K562 (cell line): ENCODE measurements around the gene HAUS5. TPM values are rescaled to one million over a fixed set of nuclear protein-coding genes. Genes with fewer than 3 reads are reported as not detected.

Experiments
- ATAC-seq: fragments of 200-7000 bp; cut with Tn5 transposase; 3 replicates; pipeline ENCODE4 v1.9.1; 2020; ENCODE audit warnings: moderate library complexity
- BruUV-seq: library from RNA; stranded (reverse); fragments of 400-500 nt; replicated peaks from 2 replicates; lab custom pipeline; 2021; lab: Mats Ljungman, UMichigan
- CTCF ChIA-PET: fragments of 300-600 bp; formaldehyde crosslinking; extraction: SDS; loops from one replicate; lab custom pipeline; 2021; ENCODE audit warnings: low intra/inter-chr PET ratio; lab: Yijun Ruan, JAX
- POLR2A ChIA-PET: fragments of 300-600, 350-650 bp; sonication (Branson Sonifier 250); formaldehyde crosslinking; extraction: SDS; loops from one replicate; lab custom pipeline; 2021; ENCODE audit warnings: antibody characterized with exemption, inconsistent platforms; lab: Yijun Ruan, JAX
- DNase-seq, 4 experiments: peaks; one replicate each; pipeline versions ENCODE4 v3.0.0 to v3.0.0-alpha.2; 2011 to 2018; ENCODE audit warnings: low spot score in 3 of 4, mixed read lengths in 3 of 4; ENCODE audit errors: extremely low read depth in 1 of 4
- FAIRE-seq: peaks from 2 replicates; lab custom pipeline; 2011; peaks lifted over from hg19 to GRCh38; lab: Jason Lieb, UNC
- H2AFZ ChIP-seq: 2 replicates; pipeline ENCODE4 v1.6.0; 2011; ENCODE audit warnings: low read depth, low read length, control low read depth, inconsistent platforms
- H3K27ac ChIP-seq: fragments of 200-600 bp; 3 replicates; pipeline ENCODE4 v1.8.0; 2011; ENCODE audit warnings: low read depth, mild to moderate bottlenecking, control low read depth, inconsistent platforms, low read length, moderate library complexity, mixed read lengths; ENCODE audit errors: extremely low read depth
- H3K27me3 ChIP-seq, 2 experiments: fragments of 300-600 bp in 1 of 2; 2 replicates in 1 of 2; 3 replicates in 1 of 2; pipeline versions ENCODE4 v1.6.0 to v1.8.0; 2011; ENCODE audit warnings: inconsistent platforms in 2 of 2, low read length in 2 of 2, mild to moderate bottlenecking in 1 of 2, mixed read lengths in 1 of 2, moderate library complexity in 1 of 2; ENCODE audit not compliant: control insufficient read depth in 2 of 2, insufficient read depth in 2 of 2
- H3K36me3 ChIP-seq: fragments of 300-600 bp; 3 replicates; pipeline ENCODE4 v1.8.0; 2011; ENCODE audit warnings: mild to moderate bottlenecking, low read length, inconsistent platforms; ENCODE audit not compliant: control insufficient read depth, insufficient read depth
- H3K4me1 ChIP-seq, 2 experiments: fragments of 200-600 bp in 1 of 2; replicated peaks in 1 of 2; 2 replicates in 1 of 2; 3 replicates in 1 of 2; pipeline versions ENCODE4 v1.5.1 to v1.8.0; 2011; ENCODE audit warnings: inconsistent platforms in 2 of 2, low read length in 2 of 2, mild to moderate bottlenecking in 1 of 2, mixed read lengths in 1 of 2, moderate library complexity in 1 of 2; ENCODE audit not compliant: control insufficient read depth in 2 of 2, insufficient read depth in 2 of 2
- H3K4me2 ChIP-seq: 2 replicates; pipeline ENCODE4 v1.6.1; 2011; ENCODE audit warnings: low read length, control low read depth, inconsistent platforms, mixed read lengths; ENCODE audit not compliant: insufficient read depth
- H3K4me3 ChIP-seq: fragments of 200-600 bp; sonication (generic), shearing (Covaris generic); 2 replicates; pipeline ENCODE4 v1.5.1; 2016; ENCODE audit warnings: control low read depth, inconsistent platforms
- H3K79me2 ChIP-seq: fragments of 200-600 bp; 3 replicates; pipeline ENCODE4 v1.8.0; 2011; ENCODE audit warnings: low read length, inconsistent platforms; ENCODE audit not compliant: control insufficient read depth, insufficient read depth
- H3K9ac ChIP-seq, 2 experiments: 2 replicates each; pipeline versions ENCODE4 v1.6.0 to v1.6.1; 2011; ENCODE audit warnings: low read depth in 2 of 2, low read length in 2 of 2, control low read depth in 1 of 2, inconsistent platforms in 1 of 2, mild to moderate bottlenecking in 1 of 2, mixed read lengths in 1 of 2; ENCODE audit not compliant: insufficient read depth in 1 of 2
- H3K9me1 ChIP-seq: one replicate; pipeline ENCODE4 v1.6.0; 2011; ENCODE audit warnings: inconsistent platforms, mild to moderate bottlenecking, low read length, moderate library complexity; ENCODE audit not compliant: control insufficient read depth, insufficient read depth
- H3K9me3 ChIP-seq: replicated peaks from 2 replicates; pipeline ENCODE4 v1.5.1; 2011; ENCODE audit warnings: low read depth, low read length, inconsistent platforms; ENCODE audit not compliant: control insufficient read depth, insufficient read depth
- H4K20me1 ChIP-seq: replicated peaks from 2 replicates; pipeline ENCODE4 v1.6.1; 2011; ENCODE audit warnings: low read length, inconsistent platforms, mixed read lengths; ENCODE audit not compliant: control insufficient read depth, insufficient read depth
- BACH1 ChIP-seq: fragments of 200-800 bp; sonication (Bioruptor generic); IDR thresholded peaks from 2 replicates; pipeline ENCODE4 v1.6.1; 2016; ENCODE audit warnings: missing genetic modification characterization, missing compliant biosample characterization
- SIX5 ChIP-seq, 2 experiments: IDR thresholded peaks; 2 replicates each; pipeline ENCODE4 v1.6.1; 2011; ENCODE audit warnings: low read length in 2 of 2, borderline replicate concordance in 1 of 2, low read depth in 1 of 2, mild to moderate bottlenecking in 1 of 2, moderate library complexity in 1 of 2; ENCODE audit not compliant: insufficient read depth in 1 of 2
- TGIF2 ChIP-seq: sonication (generic); formaldehyde crosslinking; IDR thresholded peaks from 2 replicates; pipeline ENCODE4 v1.8.1; 2022; ENCODE audit warnings: mild to moderate bottlenecking, missing genetic modification reagents, moderate library complexity
- ZBTB1 ChIP-seq: sonication (generic); formaldehyde crosslinking; IDR thresholded peaks from 2 replicates; pipeline ENCODE4 v1.8.1; 2023; ENCODE audit warnings: missing genetic modification reagents, low read depth, mild to moderate bottlenecking, borderline replicate concordance
- ZNF143 ChIP-seq: sonication (generic); formaldehyde crosslinking; IDR thresholded peaks from 2 replicates; pipeline ENCODE4 v1.9.0; 2022; ENCODE audit warnings: mild to moderate bottlenecking, missing genetic modification reagents
- WGBS: fragments of 100-300 bp; shearing (Covaris generic); methylation state at CpG from one replicate; pipeline ENCODE4 v1.1.6; 2016; ENCODE audit warnings: low coverage, mixed read lengths; ENCODE audit not compliant: insufficient coverage; ENCODE audit errors: missing lambda C conversion rate; 5-methylcytosine and 5-hydroxymethylcytosine counted together
- in situ Hi-C: fragments of 300-500 bp; cut with MboI; formaldehyde crosslinking; loops from 4 replicates; pipeline ENCODE4 v1.15.0; 2018; ENCODE audit warnings: inconsistent platforms, mixed read lengths
- intact Hi-C: fragments of 100-400 bp; cut with micrococcal nuclease; formaldehyde crosslinking; loops from 2 replicates; pipeline ENCODE4 v1.14.2; 2022
- polyA plus RNA-seq, 8 experiments: library from polyadenylated mRNA; depleted of rRNA in 4 of 8; stranded (reverse) in 5 of 8; unstranded in 3 of 8; fragments of >200 nt; fragmentation: Nextera tagmentation in 2 of 8; fragmentation: Illumina TruSeq in 1 of 8; extraction: Ambion mirVana in 2 of 8; extraction: Trizol in 1 of 8; gene quantifications; 2 replicates each; pipeline versions ENCODE4 v1.2.1 to v1.2.3, GENCODE V29; 2011 to 2014; ENCODE audit warnings: inconsistent platforms in 1 of 8, missing spikeins in 1 of 8
- total RNA-seq, 7 experiments: library from RNA; depleted of rRNA in 6 of 7; stranded (reverse); fragments of >200 nt in 6 of 7; fragmentation: Illumina TruSeq in 2 of 7; extraction: Trizol in 2 of 7; gene quantifications; 2 replicates each; pipeline versions ENCODE4 v1.2.1 to v1.2.3, GENCODE V29; 2011 to 2021; ENCODE audit warnings: low replicate concordance in 1 of 7
- TF ChIP-seq, protein P1 (sequence below): fragments of 450-650 bp; formaldehyde crosslinking; IDR thresholded peaks from 2 replicates; pipeline ENCODE4 v1.4.0; 2020; ENCODE audit warnings: mild to moderate bottlenecking, mixed read lengths

HAUS5 gene
- total and polyA plus RNA-seq, 9 of the 15 experiments (the other 6 are each of a cell fraction or from before 2014, with no cell fraction given) = 3.5 to 41.3 (median 14.2) TPM

DNA sequence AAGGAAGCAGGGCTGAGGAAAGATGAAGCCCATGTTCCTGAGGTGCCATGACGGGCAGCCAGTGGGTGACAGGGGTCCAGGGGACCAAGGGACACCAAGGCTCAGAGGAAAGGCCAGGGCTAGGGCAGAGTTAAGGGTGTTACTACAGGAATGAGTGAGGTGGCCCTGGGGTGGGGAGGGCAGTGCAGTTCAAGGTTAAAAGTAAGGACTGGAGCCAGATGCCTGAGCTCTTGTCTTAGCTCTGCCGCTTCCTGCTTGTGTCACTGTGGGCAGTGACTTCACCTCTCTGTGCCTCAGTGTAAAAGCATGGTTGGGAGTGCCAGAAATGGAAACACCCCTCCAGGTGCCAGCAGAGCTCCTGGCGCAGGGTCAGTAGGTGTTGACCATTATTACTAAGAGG, 24.1 kb downstream of the HAUS5 start:
- no peak for FAIRE-seq
- TF ChIP-seq TGIF2 (CRISPR knock-in tag) (no peak), BACH1 (tag) (no peak), ZBTB1 (no peak), SIX5 (IDR thresholded peaks at IDR 0.05; ENCODE audit: borderline replicate concordance in 1 of 2, insufficient read depth in 1 of 2, low read depth in 1 of 2, low read length in 2 of 2) (no peak), ZNF143 (CRISPR knock-in tag) (no peak)
- TF ChIP-seq, protein P1, sequence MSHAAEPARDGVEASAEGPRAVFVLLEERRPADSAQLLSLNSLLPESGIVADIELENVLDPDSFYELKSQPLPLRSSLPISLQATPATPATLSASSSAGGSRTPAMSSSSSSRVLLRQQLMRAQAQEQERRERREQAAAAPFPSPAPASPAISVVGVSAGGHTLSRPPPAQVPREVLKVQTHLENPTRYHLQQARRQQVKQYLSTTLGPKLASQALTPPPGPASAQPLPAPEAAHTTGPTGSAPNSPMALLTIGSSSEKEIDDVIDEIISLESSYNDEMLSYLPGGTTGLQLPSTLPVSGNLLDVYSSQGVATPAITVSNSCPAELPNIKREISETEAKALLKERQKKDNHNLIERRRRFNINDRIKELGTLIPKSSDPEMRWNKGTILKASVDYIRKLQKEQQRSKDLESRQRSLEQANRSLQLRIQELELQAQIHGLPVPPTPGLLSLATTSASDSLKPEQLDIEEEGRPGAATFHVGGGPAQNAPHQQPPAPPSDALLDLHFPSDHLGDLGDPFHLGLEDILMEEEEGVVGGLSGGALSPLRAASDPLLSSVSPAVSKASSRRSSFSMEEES (CRISPR knock-in tag) = no peak
- TF ChIP-seq, all 486 proteins: peak for 0
- BruUV-seq = no TSS peak
- ATAC-seq (no peak), DNase-seq (no peak)
- no peaks in the 10 kb centered on the region for H3K79me2 ChIP-seq
- ChIA-PET CTCF (no interaction called here), POLR2A (interaction anchor here (0.6 kb wide), 2 partner anchors 32 to 51 kb away, joined by 3 read pairs; partner anchors contain the start of gene PMIS2)
- H3K4me3 ChIP-seq = no peak overlapping the region
- 87% methylated on average over 3 of the region's 3 CpGs for WGBS
- no peaks in the 10 kb centered on the region for H3K9me1 ChIP-seq
- peaks cover 65% of the 10 kb centered on the region for H3K36me3 ChIP-seq
- no peaks in the 10 kb centered on the region for H4K20me1 ChIP-seq
- no peaks in the 10 kb centered on the region for H3K27me3 ChIP-seq
- no peaks in the 10 kb centered on the region for H3K9me3 ChIP-seq
- peak overlapping the region in 1 of 2 experiments; percentile 4; a peak in 1 of 4 replicates for H3K9ac ChIP-seq
- no peak overlapping the region for H3K27ac ChIP-seq
- no peak overlapping the region for H3K4me2 ChIP-seq
- no peak overlapping the region for H2AFZ ChIP-seq
- in situ Hi-C loops = no loop called here
- peaks cover 6 to 16% of the 10 kb centered on the region in 2 experiments; a peak in 4 of 5 replicates for H3K4me1 ChIP-seq
- intact Hi-C loops = no loop called here
